ENCODE measurements around the gene EPHA7. TPM values are rescaled to one million over a fixed set of nuclear protein-coding genes. Genes with fewer than 3 reads are reported as not detected.

EPHA7 gene
- total and polyA plus RNA-seq, 2 of the 4 experiments (the other 2 are of a cell fraction): not detected

DNA sequence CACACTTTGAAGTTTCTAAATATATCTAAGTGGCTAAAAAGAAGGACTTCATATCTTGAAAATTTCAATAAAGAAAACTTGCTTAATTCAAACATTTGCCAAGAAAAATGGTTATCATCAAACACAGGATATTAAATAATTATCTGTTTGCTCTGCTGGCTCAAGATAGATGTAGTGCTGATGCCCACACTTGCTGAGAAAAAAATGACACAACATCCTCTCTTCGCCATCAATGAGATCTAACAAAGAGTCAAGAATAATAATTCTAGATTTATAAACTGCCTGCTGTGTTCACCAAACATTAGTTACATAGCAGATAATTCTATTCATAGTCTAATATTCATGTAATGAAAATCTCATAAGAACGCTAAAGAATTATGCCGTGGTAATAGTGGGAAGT, 93.6 kb downstream of the EPHA7 start:
- dilution Hi-C loops (cut with HindIII; ENCODE audit: low sequenced_read_pairs, unreplicated experiment): no loop called here
- Histone ChIP-seq H3K4me2 (ENCODE audit: low read depth, low read length) (no peak overlapping the region), H2BK20ac (ENCODE audit: low read depth, low read length) (no peak overlapping the region), H2BK120ac (ENCODE audit: low read depth, low read length) (no peak overlapping the region), H3K27ac (ENCODE audit: insufficient read depth, low read length) (no peak overlapping the region), H4K91ac (ENCODE audit: insufficient read depth, low read depth, low read length) (no peak overlapping the region), H3K56ac (ENCODE audit: extremely low read depth, insufficient read depth, low read length) (no peak overlapping the region), H2AK5ac (ENCODE audit: low read depth, low read length) (no peak overlapping the region), H3K23ac (ENCODE audit: low read depth, low read length) (no peak overlapping the region), H2AFZ (replicated peaks; ENCODE audit: low read length, poor library complexity) (no peak overlapping the region), H3K14ac (replicated peaks; ENCODE audit: low read depth, low read length) (no peak overlapping the region), H4K5ac (ENCODE audit: low read depth, low read length) (no peak overlapping the region), H3K18ac (ENCODE audit: low read depth, low read length) (no peak overlapping the region), H2BK5ac (ENCODE audit: low read depth, low read length, poor library complexity, severe bottlenecking) (no peak overlapping the region), H4K20me1 (ENCODE audit: insufficient read depth, low read length) (no peaks in the 10 kb centered on the region), H3K4ac (ENCODE audit: low read depth, low read length) (no peak overlapping the region), H2BK15ac (ENCODE audit: low read depth, low read length) (no peak overlapping the region), H4K8ac (ENCODE audit: low read depth in 2 of 2, low read length in 2 of 2) (no peak overlapping the region), H3K4me1 (ENCODE audit: control insufficient read depth, insufficient read depth, low read length) (no peaks in the 10 kb centered on the region), H3K9ac (ENCODE audit: low read depth, low read length) (no peak overlapping the region), H2AK9ac (replicated peaks; ENCODE audit: low read depth, low read length, poor library complexity) (no peak overlapping the region), H3K27me3 (ENCODE audit: control insufficient read depth, insufficient read depth, low read length) (no peaks in the 10 kb centered on the region), H3K9me3 (ENCODE audit: control insufficient read depth, insufficient read depth, low read length) (no peaks in the 10 kb centered on the region), H3K9me1 (ENCODE audit: insufficient read depth, low read length) (no peaks in the 10 kb centered on the region), H3K79me1 (ENCODE audit: low read depth in 1 of 2, low read length in 2 of 2) (no peaks in the 10 kb centered on the region), H3K36me3 (ENCODE audit: control insufficient read depth, insufficient read depth, low read length) (no peaks in the 10 kb centered on the region), H3K4me3 (ENCODE audit: insufficient read depth, low read depth, low read length) (no peak overlapping the region)
- no peak for TF ChIP-seq MAFK (IDR thresholded peaks at IDR 0.05; ENCODE audit: low read depth, low read length)
- no peak for TF ChIP-seq RCOR1 (IDR thresholded peaks at IDR 0.05; ENCODE audit: insufficient replicate concordance, low read length)
- TF ChIP-seq NFE2L2 (IDR thresholded peaks at IDR 0.05; ENCODE audit: low read depth, low read length): no peak
- no peak for TF ChIP-seq CEBPB (IDR thresholded peaks at IDR 0.05; ENCODE audit: low read depth, low read length)
- no peak for TF ChIP-seq USF2 (IDR thresholded peaks at IDR 0.05; ENCODE audit: low read depth, low read length)
- TF ChIP-seq POLR2A (IDR thresholded peaks at IDR 0.05; ENCODE audit: low read depth, low read length): no peak
- TF ChIP-seq ELK1 (IDR thresholded peaks at IDR 0.05; ENCODE audit: borderline replicate concordance, low read depth, low read length): no peak
- no peak for TF ChIP-seq RAD21 (IDR thresholded peaks at IDR 0.05; ENCODE audit: low read length)
- no peak for TF ChIP-seq MAZ (IDR thresholded peaks at IDR 0.05; ENCODE audit: borderline replicate concordance, low read depth, low read length)
- TF ChIP-seq MXI1 (IDR thresholded peaks at IDR 0.05; ENCODE audit: borderline replicate concordance, low read depth, low read length): no peak
- TF ChIP-seq BHLHE40 (IDR thresholded peaks at IDR 0.05; ENCODE audit: low read depth, low read length): no peak
- TF ChIP-seq FOS (IDR thresholded peaks at IDR 0.05; ENCODE audit: low read depth, low read length): no peak
- TF ChIP-seq RFX5 (IDR thresholded peaks at IDR 0.05; ENCODE audit: low read depth, low read length): no peak
- no peak for TF ChIP-seq SMC3 (IDR thresholded peaks at IDR 0.05; ENCODE audit: low read depth, low read length)
- intact Hi-C loops (cut with micrococcal nuclease): no loop called here
- no TSS peak for BruUV-seq (replicated peaks)
- WGBS, 2 experiments (ENCODE audit: extremely low coverage in 2 of 2, insufficient read length in 1 of 2): no CpG with 5 or more reads among the region's 3 CpGs
- ATAC-seq (ENCODE audit: low read depth) (no peak), DNase-seq (no peak)
- CTCF ChIA-PET: no interaction called here
- in situ Hi-C loops (cut with MboI; ENCODE audit: low sequenced_read_pairs): no loop called here
- POLR2A ChIA-PET (ENCODE audit: unreplicated experiment): no interaction called here
